ENCODE measurements around the gene NUAK1.

NUAK1 gene

DNA sequence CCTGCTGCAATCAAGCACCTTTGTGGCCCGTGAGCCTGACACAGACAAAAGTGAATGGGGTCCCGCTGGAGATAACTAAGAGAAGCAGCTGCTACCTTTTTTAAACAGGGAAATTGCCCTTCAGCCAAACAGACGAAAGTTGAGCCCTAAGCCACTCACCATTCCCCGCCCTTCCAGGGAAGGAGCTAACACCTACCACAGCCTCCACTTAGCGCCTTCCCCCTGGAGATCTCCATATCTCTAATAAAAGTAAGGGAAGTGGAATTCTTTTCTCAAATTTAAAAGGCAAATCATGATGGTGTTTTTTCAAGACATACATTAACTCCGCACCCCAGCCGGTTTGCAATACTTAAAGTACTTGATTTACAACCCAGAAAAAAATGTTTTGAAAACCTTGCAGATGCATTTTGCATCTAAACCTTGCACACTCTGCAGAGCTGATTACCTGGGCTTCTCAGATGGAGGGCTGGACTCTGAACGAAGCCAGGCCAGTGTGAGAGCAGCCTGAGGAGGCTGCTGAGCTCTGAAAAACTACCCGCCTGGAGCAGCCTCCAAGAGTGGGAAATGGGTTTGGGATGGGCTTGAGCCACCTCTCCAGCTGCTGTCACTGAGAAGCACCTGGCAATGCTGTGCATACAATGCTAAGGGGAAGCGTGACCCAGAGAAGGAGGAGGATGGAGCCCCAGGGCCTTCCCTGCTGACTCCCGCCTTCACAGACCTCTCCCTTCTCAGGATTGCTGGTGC is 10.0 kb downstream of the NUAK1 start:
- no peak for DNase-seq

DNA sequence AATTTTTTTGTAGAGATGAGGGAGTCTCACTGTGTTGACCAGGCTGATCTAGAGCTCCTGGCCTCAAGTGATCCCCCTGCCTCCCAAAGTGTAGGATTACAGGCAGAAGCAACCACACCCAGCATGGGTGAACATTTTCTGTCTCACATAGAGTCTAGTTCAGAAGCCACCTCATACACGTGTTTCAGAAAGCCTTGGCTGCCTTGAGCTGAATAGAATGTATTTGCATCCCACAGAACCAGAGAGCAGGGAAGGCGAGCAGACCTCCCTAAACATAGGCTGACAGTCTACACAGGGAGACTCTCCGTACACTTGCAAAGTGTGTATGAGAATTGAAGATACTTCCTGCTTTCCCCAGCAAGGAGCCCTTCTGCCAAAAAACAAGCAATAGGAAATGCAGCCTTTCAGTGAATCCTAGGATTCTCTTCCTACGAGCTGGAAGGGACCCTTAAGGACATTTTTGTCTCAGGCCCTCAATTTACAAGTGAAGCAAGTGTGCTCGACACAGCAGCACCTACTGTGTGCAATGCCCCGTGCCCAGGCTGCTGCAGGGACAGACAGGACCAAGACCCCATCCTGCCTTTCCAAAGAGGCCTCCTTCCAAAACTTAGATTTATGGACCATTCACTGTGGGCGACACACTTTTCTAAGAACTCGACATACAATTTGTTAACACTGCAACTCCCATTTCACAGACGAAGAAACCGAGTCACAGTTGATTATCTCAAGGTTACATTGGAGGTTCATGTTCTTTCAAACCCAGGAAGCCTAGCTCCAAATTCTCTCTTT is 11.2 kb downstream of the NUAK1 start:
- no peak for DNase-seq

DNA sequence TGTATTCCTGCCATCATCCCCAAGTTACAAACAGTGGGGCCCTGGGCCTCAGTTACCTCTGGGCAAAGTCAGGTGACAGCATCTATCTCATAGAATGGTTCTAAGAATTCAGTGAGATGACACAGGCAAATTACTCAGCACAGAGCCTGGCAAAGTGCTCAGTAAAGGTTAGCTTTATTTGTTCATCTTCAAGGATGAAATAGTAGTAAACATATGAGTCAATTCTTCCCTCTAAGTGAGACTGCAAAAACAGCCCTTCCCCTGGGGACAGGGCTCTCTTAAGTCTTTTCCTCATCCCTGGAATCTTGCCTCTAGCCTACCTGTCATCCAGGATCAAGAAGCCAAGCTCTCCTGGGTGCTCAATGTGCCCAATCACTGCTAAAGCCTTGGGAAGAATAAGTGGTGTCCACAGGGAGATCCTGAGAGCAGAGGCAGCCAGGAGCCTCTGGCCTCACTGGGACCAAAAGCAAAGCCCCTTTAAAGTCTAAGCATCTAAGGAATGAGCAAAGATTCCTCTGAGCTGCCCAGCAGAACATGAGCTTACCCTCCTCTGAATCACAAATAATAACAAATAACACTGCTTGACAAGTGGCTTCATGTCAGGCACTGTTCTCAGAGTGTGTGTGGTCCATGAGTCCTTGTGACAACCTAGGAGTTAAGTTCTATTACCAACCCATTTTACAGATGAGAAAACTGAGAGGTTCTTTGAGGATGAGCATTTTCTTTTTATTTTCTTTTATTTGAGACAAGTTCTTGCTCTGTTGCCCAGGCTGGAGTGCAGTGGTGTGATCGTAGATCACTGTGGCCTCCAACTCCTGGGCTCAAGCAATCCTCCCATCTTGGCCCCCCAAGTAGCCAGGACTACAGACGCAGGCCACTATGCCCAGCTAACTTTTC is 12.1 kb downstream of the NUAK1 start:
- DNase-seq, result no peak

DNA sequence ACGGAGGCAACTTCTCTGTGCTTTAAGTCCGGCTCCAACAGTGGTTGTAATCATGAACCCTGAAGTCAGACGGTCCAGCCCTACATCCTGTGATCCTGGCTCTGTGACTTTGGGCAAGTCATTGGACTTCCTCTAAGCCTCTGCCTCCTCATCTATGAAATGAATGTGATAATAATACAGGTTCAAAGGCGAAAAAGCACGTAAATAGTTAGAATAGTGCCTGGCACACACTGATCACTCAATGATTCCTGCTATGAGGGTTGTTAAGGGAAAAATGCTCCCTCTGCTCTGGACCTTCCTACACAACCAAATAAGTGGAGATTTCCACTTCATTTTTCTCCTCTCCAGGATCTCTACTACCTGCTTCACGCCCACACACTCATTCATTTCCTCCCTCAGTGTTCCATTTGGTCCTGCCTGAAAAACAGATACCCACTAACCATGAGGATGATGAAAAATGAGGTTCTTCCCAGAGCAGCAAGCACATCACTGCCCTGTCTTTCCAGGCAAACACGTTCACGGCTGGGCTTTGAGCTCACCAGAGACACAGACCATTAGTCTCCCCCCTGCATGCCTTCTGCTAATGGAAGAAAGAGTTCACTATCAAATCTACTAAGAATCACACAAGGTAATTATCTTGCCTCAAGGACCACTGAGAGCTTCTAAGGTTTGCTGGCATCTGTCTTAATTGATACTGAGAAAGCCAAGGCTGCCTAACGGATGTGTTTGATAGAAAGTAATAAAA is 13.2 kb downstream of the NUAK1 start:
- DNase-seq, result no peak

DNA sequence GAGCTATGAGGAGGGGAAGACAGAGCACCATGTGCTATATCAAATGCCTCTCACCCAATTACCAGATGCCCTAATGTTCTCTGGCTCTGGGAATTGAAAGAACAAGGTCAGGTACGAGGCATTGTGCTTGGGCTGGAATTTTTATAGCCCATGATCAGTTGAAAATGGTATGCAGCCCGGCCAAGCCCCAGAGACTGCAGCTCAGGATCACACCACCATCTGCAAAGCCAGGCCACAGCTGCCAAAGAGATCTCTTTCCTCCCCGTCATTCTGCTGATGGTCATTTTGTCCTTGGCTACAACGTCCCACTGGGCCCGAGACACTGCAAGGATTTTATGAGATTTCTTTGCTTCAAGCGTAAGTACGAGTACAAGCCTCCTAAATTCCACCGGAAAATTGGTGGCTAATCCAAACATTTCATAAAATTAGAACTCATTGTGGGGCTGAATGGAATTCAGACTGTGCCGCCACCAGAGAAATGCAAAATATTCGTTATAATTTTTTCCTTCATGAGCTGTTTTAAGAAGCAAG is 15.1 kb downstream of the NUAK1 start:
- DNase-seq, result peak; percentile 73

DNA sequence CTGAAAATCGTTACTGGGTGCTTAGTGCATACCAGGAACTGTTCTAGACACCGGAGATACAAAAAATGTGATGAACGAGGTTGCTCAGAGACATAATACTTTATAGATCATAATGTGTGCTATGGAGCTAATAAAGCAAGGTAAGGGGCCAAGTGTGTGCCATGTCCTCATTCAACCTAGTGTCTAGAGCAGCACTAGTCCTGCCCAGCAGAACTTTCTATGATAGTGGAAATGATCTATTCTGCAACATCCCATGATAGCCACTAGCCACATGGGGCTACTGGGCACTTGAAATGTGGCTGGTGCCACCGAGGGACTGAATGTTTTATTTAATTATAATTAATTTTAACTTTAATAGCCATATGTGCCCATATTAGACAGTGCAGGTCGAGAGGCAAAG is 15.6 kb downstream of the NUAK1 start:
- no peak for DNase-seq

DNA sequence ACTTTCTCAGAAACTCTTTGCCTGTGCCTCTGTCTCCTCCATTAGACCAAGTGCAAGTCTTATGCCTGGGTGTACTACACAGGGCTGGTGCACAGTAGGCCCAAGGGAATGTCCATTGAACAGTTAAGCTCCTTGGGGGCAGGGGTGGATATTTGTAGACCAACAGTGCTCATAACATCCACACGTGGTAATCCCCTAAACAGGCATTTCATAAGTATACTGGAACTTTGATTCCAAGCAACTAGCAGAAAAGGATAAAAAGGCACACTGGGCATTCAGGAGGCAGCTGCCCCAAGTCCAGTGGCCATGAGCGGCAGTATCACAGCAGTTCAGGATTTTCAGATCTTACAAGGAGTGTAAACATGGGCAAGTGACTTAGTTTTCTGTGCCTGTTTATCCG is 16.8 kb downstream of the NUAK1 start:
- DNase-seq, result no peak

DNA sequence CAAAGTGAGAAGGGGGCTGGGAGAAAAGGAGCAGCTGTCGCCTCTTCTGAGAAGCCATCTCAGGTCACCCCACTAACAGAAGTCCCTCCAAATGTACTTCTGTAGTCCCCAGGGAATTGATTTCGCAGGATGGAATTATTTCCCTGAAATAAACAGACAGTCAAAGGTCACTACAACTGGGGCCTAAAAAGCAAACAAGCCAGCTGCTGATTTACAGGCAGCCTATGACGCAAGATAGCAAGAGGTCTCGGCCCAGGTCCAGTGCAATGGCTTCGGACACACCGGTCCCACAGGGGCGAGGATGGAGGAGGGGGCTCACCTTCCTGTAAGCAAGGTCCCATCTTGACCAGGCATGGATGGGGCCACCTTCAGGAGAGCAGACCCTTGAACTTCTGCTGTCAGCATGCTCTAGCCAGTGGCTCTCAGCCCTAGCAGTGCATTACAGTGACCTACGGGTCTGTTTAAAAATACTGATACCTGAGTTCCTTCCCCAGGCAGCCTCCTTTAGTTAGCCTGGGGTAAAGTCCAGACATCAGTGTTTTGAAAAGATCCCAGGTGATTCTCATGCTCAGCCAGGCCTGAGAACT is 18.1 kb downstream of the NUAK1 start:
- no peak for DNase-seq

DNA sequence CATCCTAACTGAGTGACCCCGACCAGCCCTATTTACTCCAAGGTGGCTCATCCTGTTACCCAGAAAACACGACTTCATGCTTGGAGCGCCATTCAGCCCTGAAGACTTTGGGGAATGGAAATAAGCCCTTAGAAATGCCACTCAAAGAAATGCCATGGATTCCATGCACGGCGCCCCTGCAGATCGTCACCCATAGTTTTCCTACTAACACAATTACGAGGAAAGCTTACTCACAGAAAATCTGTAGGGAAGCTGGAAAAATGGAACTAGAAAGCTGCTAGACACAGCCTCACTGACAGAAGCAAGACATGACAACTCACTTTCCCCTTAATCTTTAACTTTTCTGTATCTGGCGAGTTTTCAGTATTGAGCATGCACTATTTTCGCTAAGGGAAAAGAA is 19.5 kb downstream of the NUAK1 start:
- no peak for DNase-seq

DNA sequence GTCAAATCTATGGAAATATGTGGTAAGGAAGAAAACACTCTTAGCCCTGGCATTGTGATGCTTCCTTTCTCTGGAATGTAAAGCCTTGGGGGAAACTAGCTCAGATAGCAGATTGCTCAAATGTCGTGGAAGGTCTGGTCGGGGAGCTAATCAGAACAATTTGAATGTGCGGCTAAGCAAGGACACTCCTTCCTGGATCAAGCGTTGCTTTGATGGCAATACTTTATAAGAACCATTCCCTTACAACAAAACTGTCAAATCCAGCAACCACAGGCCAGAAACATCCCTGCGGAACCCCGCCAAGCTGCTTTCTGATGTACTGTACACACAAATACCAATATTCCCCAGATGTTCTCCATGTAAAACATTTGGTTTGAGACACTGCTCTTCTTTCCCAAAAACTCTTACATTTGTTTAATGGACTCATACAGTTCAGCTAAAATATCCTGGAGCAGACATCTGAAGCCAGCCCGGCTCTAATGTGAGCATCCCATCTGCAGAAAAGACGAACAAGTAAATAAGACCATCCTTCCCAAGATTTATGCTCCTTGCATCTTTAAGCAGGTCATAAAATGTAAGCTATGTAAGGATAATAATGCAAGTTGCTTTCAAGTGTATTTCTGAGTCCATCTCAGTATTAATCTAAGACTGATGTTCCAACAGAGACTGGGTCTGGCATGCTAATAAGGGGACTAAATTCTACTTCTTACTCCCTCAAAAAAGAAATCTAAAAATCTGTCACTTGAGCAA is 20.2 kb downstream of the NUAK1 start:
- peak; percentile 74 for DNase-seq

DNA sequence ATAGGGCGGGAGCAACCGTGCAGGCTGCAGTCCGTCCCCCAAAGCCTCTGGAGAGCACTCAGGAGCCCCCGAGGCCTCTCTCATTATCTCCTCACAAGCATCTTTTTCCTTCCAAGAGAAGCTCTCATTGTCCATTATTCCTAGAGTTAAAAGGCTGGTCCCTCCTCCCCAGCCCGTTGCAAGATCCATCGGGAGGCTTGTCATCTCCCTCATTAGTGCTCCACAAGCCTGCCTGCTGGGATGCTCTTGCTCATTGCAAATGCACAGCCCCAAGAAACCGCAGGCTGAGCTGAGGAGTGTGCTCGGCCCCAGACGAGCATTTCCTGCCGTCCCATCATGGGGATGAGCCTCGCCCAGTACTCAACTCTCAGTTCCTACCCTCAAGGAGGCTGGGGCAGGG is 23.3 kb downstream of the NUAK1 start:
- DNase-seq, result no peak

DNA sequence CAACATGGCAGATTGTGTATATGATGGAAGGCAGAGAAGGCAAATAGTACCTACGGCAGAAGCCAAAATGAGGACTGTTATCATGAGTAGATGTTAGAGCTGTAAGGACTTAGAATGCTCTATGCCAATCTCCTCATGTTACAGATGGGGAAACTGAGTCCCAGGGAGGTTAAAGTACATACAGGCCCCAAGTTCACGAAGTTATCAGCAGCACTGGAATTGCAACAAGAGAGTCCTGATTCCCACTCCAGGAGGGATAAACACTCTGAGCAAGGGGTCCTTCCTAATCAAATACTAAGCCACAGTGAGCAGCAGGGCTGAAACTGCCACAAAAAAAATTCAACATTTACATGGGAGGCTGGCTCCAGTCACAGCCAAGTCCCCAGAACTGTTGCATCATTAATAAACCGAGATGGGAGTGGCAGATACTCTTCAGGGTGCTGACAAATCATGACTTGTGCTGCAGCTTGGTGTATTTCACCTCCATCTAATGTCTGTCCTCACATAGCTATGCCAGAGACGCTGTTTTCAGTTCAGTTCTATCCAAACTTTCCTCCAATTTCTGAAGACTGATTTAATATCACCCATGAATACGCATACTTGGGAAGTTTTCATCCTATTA is 24.2 kb downstream of the NUAK1 start:
- DNase-seq, result no peak

DNA sequence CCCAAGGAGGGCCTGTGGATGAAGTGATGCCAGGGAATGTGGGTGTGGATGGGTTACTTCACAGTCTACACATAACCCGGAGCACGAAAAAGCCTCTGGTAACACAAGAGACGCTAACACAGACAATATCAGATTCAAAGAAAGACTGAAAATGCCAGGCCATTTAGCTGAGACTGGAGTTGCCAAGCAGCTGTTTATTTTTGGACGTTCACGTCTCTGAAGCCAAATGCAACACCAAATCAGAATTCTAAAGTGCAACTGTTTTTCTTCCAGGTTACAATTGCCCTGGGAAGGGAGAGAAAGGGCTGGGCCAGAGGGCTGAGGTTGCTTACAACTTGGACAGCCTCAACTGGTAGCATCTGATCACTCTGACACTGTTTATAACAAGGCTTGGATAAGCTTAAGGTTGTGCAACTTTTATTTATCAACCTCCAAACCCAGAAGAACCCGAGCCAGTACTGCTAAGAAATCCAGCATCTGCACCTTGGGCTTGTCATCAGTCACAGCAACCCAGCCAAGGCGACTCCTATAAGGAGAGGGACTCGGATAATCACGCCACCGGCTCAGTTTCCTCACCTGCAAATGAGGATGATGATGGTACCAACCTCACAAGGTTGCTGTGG is 24.8 kb downstream of the NUAK1 start:
- no peak for DNase-seq

DNA sequence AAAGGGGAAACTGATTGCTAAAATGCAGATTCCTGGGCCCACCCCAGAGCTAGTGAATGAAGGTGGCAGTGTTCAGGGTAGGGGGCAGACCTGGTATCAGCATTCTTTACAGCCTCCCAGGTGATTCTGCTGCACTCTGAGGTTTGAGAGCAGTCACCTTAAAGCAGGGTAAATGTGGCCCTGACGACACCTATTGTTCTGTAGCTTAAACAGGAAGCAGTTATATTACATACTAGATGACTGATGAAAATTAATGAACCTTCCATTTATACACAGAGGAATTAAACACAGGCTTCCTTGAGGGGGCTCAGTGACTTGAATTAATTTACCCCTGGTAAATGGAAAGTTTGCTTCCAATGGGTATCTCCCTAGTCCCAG is 25.3 kb downstream of the NUAK1 start:
- no peak for DNase-seq

DNA sequence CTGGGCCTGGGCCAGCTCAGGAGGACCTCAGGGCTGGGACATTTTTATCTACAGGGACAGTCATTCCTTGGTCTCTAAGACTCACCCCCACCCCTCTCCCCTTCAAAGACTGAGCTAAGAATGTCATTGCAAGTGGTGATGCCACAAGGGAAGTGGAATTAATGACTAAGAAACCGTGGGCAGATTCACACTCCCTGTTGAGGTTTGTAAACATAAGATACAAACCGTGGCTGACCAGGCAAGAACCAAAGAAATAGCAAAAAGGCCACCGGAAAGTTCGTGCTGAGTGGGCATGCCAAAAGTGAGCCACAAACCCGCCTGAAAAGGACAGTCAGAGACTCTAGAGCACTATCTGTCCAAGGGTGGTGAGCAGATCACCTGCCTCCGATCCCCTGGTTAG is 25.7 kb downstream of the NUAK1 start:
- no peak for DNase-seq

DNA sequence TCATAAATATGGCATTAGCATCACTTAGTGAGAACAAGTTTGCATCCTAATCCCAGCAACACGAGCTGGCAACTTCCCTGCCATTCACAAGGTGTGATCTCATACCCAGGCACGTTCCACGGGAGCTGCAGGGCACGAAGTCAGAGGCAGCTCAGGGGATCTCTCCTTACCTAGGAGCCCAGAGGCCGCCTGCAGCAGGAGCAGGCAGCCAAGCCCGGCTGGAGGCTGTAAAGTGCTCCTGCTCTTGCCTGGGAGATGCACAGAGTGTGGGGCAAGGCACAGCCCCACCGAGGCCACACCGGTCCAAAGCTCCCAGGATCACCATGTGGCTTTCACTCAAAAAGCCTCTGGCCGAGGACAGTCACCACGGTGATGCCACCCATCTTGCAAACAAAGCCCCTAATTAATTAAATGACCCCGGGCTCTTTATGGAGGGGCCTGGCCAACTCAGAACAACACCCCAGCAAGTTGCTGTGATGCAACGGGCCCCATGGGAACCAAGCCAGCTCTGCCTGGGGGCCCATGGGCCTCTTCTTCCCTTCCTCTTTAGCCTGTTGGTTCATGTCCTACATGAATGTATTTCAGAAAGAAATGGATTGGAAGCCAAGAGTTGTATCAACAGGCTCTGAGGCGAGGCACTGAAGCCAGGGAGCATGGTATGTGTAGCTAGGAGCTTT is 26.5 kb downstream of the NUAK1 start:
- no peak for DNase-seq

DNA sequence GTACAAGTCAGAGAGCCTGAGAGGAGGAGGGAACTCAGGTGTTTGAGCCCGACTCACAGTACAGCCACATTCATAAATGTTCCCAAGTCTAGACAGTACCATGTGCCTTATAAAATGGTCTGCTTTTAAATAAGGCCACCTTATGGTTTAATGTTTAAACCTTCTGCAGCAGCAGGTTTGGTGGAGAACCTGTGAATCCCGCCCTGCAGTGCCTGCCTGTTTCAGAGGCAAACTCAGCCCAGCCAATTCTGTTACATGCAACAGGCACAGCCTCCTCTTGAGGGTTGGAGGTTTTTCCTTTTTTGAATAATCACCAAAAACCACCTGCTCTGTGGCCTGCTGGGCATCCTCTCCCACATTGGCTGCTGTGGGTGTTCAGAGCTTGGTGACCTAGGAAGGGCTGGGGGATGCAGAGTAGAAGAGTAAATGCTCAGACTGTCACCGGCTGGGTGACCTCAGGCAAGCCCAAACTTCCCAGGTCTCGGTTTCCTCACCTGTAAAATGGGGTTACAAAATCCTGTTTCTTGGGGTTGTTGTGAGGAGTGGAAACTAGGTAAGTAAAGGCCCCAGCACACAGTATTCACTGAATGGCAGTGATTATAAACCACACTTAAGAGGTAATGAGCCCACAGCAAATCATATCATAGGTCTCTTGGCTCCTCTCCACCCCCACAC is 28.0 kb downstream of the NUAK1 start:
- no peak for DNase-seq

DNA sequence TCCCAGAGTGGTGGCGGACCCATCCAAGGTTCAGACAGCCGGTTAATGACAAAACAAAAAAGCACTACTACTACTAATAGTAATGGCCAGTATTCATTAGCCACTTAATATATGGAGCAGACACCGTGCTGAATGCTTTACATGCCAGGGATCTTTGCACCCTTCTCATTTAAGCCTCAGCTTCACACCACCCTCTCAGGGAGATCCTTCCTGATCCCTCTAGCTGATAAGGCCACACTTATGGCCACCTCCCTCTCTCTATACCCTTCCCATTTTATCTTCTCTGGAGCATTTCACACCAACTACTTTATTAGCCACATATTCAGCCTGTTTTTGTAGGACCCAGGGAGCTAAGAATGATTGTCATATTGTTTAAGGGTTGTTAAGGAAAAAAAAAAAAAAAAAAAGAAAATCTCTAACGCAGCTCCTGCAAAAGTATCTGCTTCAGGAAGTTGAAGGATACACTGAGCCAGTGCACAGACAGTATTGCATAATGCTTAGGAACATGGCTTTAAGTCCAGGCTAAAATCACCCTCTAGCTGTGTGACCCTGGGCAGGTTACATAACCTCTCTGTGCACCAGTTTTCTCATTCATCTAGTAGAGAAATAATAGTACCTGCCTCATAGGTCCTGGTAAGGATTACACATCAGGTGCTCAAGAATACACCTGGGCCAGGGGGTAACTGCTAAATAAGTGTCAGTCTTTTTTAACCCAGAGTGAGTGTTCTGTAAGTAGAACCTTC is 29.4 kb downstream of the NUAK1 start:
- no peak for DNase-seq
